H1 (cell line): ENCODE results near the gene F7.

Source experiments
- CEBPB ChIP-seq: IDR thresholded peaks from 2 replicates; pipeline ENCODE4 v1.6.1; 2012; ENCODE audit warnings: low read depth, low read length
- CTCF ChIP-seq, 3 experiments: IDR thresholded peaks; 1 replicate in 2 of 3; 2 replicates in 1 of 3; pipeline versions ENCODE4 v1.5.1 to v1.6.1; 2011; ENCODE audit warnings: low read length in 3 of 3, mild to moderate bottlenecking in 3 of 3, inconsistent platforms in 2 of 3, low read depth in 1 of 3, moderate library complexity in 1 of 3; ENCODE audit not compliant: insufficient read depth in 1 of 3; ENCODE audit errors: control extremely low read depth in 1 of 3
- EZH2 ChIP-seq: fragments of 200-600 bp; sonication (generic); IDR thresholded peaks from 2 replicates; pipeline ENCODE4 v1.7.1; 2012; ENCODE audit warnings: low read depth, mild to moderate bottlenecking, moderate library complexity, low read length, inconsistent platforms; ENCODE audit not compliant: severe bottlenecking
- POLR2A ChIP-seq, 2 experiments: IDR thresholded peaks; 1 replicate in 1 of 2; 2 replicates in 1 of 2; pipeline ENCODE4 v1.6.1; 2011; ENCODE audit warnings: low read depth in 2 of 2, low read length in 2 of 2, mild to moderate bottlenecking in 2 of 2; ENCODE audit errors: control extremely low read depth in 1 of 2
- RFX5 ChIP-seq: IDR thresholded peaks from 2 replicates; pipeline ENCODE4 v1.6.1; 2011; ENCODE audit warnings: low read depth, low read length, improper control_type of control experiment, borderline replicate concordance
- SIX5 ChIP-seq: IDR thresholded peaks from 2 replicates; pipeline ENCODE4 v1.6.1; 2011; ENCODE audit warnings: mild to moderate bottlenecking, low read depth, low read length
- TAF1 ChIP-seq: IDR thresholded peaks from 2 replicates; pipeline ENCODE4 v1.6.1; 2011; ENCODE audit warnings: mild to moderate bottlenecking, low read depth, low read length
- TEAD4 ChIP-seq: IDR thresholded peaks from 2 replicates; pipeline ENCODE4 v1.6.1; 2012; ENCODE audit warnings: low read depth, low read length, inconsistent platforms, mixed read lengths
- TF ChIP-seq, protein P1 (sequence below): IDR thresholded peaks from 2 replicates; pipeline ENCODE4 v1.6.1; 2012; ENCODE audit warnings: inconsistent platforms

DNA sequence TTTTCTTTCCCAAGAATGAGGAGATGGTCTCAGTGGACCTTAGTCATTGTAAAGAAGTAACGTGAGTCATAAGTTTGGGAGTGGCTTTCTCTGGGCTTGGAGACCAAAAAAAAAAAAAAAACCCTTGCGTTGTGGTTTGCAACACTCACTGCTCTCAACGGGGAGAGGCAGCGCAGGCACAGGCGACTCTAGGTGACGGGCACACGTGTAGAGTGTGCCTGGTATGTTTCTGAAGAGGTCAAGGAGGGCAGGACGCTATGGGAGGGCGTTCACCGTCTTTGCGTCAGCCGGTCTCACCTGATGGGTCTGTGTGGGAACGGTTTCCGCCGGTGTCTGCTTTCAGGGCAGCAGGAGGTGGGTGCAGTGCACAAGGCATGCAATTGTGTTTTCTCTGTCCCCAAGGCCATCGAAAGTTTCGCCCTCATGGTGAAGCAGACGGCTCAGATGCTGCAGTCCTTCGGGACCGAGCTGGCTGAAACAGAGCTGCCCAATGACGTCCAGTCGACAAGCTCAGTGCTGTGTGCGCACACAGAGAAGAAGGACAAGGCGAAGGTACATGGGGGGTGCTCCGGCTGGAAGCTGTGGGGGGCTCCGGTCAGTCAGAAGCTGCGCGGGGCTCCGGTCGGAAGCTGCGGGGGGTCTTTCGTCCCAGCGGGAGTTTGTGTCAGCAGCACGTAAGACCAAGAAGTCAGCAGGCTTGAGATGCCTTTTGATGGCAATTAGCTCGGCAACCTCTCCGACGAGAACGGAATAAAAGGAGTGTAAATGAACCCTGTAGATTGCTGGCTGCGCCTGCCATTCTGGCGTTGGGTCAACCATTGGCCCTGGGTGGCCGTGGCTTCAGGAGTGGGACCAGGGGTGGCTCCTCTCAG is 40.8 kb upstream of the F7 start:
- TF ChIP-seq CTCF (IDR thresholded peaks at IDR 0.05; ENCODE audit: control extremely low read depth in 1 of 3, insufficient read depth in 1 of 3, low read depth in 1 of 3, low read length in 3 of 3) (no peak), TEAD4 (no peak), SIX5 (no peak), RFX5 (no peak), CEBPB (no peak), POLR2A (IDR thresholded peaks at IDR 0.05; ENCODE audit: control extremely low read depth in 1 of 2, low read depth in 2 of 2, low read length in 2 of 2) (no peak), EZH2 (no peak), TAF1 (no peak)
- TF ChIP-seq, protein P1, sequence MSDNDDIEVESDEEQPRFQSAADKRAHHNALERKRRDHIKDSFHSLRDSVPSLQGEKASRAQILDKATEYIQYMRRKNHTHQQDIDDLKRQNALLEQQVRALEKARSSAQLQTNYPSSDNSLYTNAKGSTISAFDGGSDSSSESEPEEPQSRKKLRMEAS: no peak
